NCI-H526 treated with DMSO at 0.1 percent for 48 hours (cell line): ENCODE measurements around the gene BEND6.
A peak's percentile ranks its signal among the peaks of the same experiment; 100 is the strongest.
"Not testable (repeated sequence)": the region's sequence is repeated elsewhere in the genome, so short reads cannot be mapped to it uniquely, and the experiment has no call there.

Source experiments
- DNase-seq: peaks from one replicate; lab custom pipeline; 2025; lab: John Stamatoyannopoulos, UW

BEND6 gene

GRCh38 chr6:57033228-57033627 lies 78.3 kb downstream of the BEND6 start:
- DNase-seq = no peak

GRCh38 chr6:57035549-57035948 lies 80.6 kb downstream of the BEND6 start:
- DNase-seq = no peak

- DNase-seq = no peak
Observed at GRCh38 chr6:57038906-57039305, 84.0 kb downstream of the BEND6 start.

GRCh38 chr6:57040011-57040410 lies 85.1 kb downstream of the BEND6 start:
- no peak for DNase-seq

- not testable (repeated sequence) for DNase-seq
Observed at GRCh38 chr6:57044061-57044460, 89.2 kb downstream of the BEND6 start.

GRCh38 chr6:57044568-57044967 lies 89.7 kb downstream of the BEND6 start:
- DNase-seq = no peak

- DNase-seq = peak; percentile 84
Observed at GRCh38 chr6:57046332-57047256, 91.7 kb downstream of the BEND6 start, which contains the start of gene KIAA1586. TSS of gene KIAA1586 (plus strand) at chr6:57046693. CDS start at chr6:57046756, 63 bp downstream.

- not testable (repeated sequence) for DNase-seq
Observed at GRCh38 chr6:57047257-57047585, 92.3 kb downstream of the BEND6 start.

- not testable (repeated sequence) for DNase-seq
Observed at GRCh38 chr6:57047859-57048258, 93.0 kb downstream of the BEND6 start.

- DNase-seq = no peak
Observed at GRCh38 chr6:57048577-57048976, 93.7 kb downstream of the BEND6 start.

- no peak for DNase-seq
Observed at GRCh38 chr6:57063847-57064246, 108.9 kb downstream of the BEND6 start.

GRCh38 chr6:57064809-57065208 lies 109.9 kb downstream of the BEND6 start:
- DNase-seq = no peak

GRCh38 chr6:57068061-57068460 lies 113.2 kb downstream of the BEND6 start:
- no peak for DNase-seq

- no peak for DNase-seq
Observed at GRCh38 chr6:57069228-57069627, 114.3 kb downstream of the BEND6 start.

GRCh38 chr6:57069920-57070331 lies 115.0 kb downstream of the BEND6 start:
- no peak for DNase-seq

GRCh38 chr6:57072108-57072507 lies 117.2 kb downstream of the BEND6 start:
- no peak for DNase-seq

- no peak for DNase-seq
Observed at GRCh38 chr6:57074383-57074782, 119.5 kb downstream of the BEND6 start.

GRCh38 chr6:57075092-57075491 lies 120.2 kb downstream of the BEND6 start:
- DNase-seq = no peak
